Neural progenitor cell (in vitro differentiated cells): Measurements from ENCODE around the gene BLOC1S1. TPM values are rescaled to one million over a fixed set of nuclear protein-coding genes. Genes with fewer than 3 reads are reported as not detected.

Source experiments
- DNase-seq: peaks from one replicate; pipeline ENCODE4 v3.0.0-alpha.2; 2016; ENCODE audit warnings: low spot score
- H2AFZ ChIP-seq: fragments of 200-600 bp; sonication (generic); replicated peaks from 2 replicates; pipeline ENCODE4 v1.6.1; 2016; ENCODE audit warnings: antibody characterized with exemption
- H3F3A ChIP-seq: fragments of 200-600 bp; sonication (generic); 2 replicates; pipeline ENCODE4 v1.6.1; 2016; ENCODE audit warnings: antibody characterized with exemption, low read depth
- H3K27ac ChIP-seq: fragments of 200-600 bp; sonication (generic); 2 replicates; pipeline ENCODE4 v1.5.1; 2016; ENCODE audit warnings: mild to moderate bottlenecking
- H3K27me3 ChIP-seq: fragments of 200-600 bp; sonication (generic); 2 replicates; pipeline ENCODE4 v1.6.1; 2016; ENCODE audit warnings: mild to moderate bottlenecking, moderate library complexity
- H3K36me3 ChIP-seq: fragments of 200-600 bp; sonication (generic); 2 replicates; pipeline ENCODE4 v1.5.1; 2016
- H3K4me1 ChIP-seq: fragments of 200-600 bp; sonication (generic); 2 replicates; pipeline ENCODE4 v1.6.1; 2016; ENCODE audit warnings: mixed run types
- H3K4me2 ChIP-seq: fragments of 200-600 bp; sonication (generic); 2 replicates; pipeline ENCODE4 v1.6.1; 2016
- H3K4me3 ChIP-seq: fragments of 200-600 bp; sonication (generic); 2 replicates; pipeline ENCODE4 v1.5.1; 2016
- H3K79me2 ChIP-seq: fragments of 200-600 bp; sonication (generic); 2 replicates; pipeline ENCODE4 v1.6.1; 2016; ENCODE audit warnings: low read depth
- H3K9ac ChIP-seq: fragments of 200-600 bp; sonication (generic); 2 replicates; pipeline ENCODE4 v1.6.1; 2016
- H3K9me3 ChIP-seq: fragments of 200-600 bp; sonication (generic); 2 replicates; pipeline ENCODE4 v1.5.1; 2016; ENCODE audit warnings: low read depth
- H4K20me1 ChIP-seq: fragments of 200-600 bp; sonication (generic); 2 replicates; pipeline ENCODE4 v1.6.1; 2016; ENCODE audit warnings: low read depth
- H3K27ac Mint-ChIP-seq: 3 replicates; pipeline ENCODE4 v1.8.0; 2021; ENCODE audit warnings: mixed read lengths
- H3K27me3 Mint-ChIP-seq: 2 replicates; pipeline ENCODE4 v1.8.0; 2022; ENCODE audit warnings: low read depth, mild to moderate bottlenecking, inconsistent platforms, moderate library complexity, mixed read lengths; ENCODE audit not compliant: insufficient read depth
- H3K36me3 Mint-ChIP-seq: 3 replicates; pipeline ENCODE4 v1.8.0; 2021; ENCODE audit warnings: mixed read lengths
- H3K4me1 Mint-ChIP-seq: 3 replicates; pipeline ENCODE4 v1.8.0; 2021; ENCODE audit warnings: mixed read lengths
- H3K4me3 Mint-ChIP-seq: 3 replicates; pipeline ENCODE4 v1.8.0; 2021; ENCODE audit warnings: mild to moderate bottlenecking, moderate library complexity, mixed read lengths
- H3K9me3 Mint-ChIP-seq: 3 replicates; pipeline ENCODE4 v1.8.0; 2020; ENCODE audit warnings: mixed read lengths
- EZH2 ChIP-seq: fragments of 200-600 bp; sonication (generic); IDR thresholded peaks from 2 replicates; pipeline ENCODE4 v1.6.1; 2017; ENCODE audit warnings: antibody characterized with exemption, mild to moderate bottlenecking, moderate library complexity
- EZH2phosphoT487 ChIP-seq: fragments of 200-600 bp; sonication (generic); IDR thresholded peaks from 2 replicates; pipeline ENCODE4 v1.6.1; 2017; ENCODE audit warnings: antibody characterized with exemption
- total RNA-seq: library from RNA; depleted of rRNA; stranded (reverse); fragments of >200 nt; gene quantifications from 2 replicates; pipeline ENCODE4 v1.2.3, GENCODE V29; 2015; ENCODE audit warnings: low replicate concordance
- TF ChIP-seq, protein P1 (sequence below): fragments of 200-600 bp; sonication (generic); IDR thresholded peaks from 2 replicates; pipeline ENCODE4 v1.5.1; 2017; ENCODE audit warnings: antibody characterized with exemption, mild to moderate bottlenecking

The BLOC1S1 gene
- total RNA-seq, 1 donor from 2014 or later = 48.1 TPM

- no peaks in the 10 kb centered on the region for H3K27me3 ChIP-seq
- TF ChIP-seq EZH2 = no peak
- TF ChIP-seq, protein P1, sequence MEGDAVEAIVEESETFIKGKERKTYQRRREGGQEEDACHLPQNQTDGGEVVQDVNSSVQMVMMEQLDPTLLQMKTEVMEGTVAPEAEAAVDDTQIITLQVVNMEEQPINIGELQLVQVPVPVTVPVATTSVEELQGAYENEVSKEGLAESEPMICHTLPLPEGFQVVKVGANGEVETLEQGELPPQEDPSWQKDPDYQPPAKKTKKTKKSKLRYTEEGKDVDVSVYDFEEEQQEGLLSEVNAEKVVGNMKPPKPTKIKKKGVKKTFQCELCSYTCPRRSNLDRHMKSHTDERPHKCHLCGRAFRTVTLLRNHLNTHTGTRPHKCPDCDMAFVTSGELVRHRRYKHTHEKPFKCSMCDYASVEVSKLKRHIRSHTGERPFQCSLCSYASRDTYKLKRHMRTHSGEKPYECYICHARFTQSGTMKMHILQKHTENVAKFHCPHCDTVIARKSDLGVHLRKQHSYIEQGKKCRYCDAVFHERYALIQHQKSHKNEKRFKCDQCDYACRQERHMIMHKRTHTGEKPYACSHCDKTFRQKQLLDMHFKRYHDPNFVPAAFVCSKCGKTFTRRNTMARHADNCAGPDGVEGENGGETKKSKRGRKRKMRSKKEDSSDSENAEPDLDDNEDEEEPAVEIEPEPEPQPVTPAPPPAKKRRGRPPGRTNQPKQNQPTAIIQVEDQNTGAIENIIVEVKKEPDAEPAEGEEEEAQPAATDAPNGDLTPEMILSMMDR = no peak
- no peak for TF ChIP-seq EZH2phosphoT487
Observed at GRCh38 chr12:55673638-55674037, 42.2 kb upstream of the BLOC1S1 start.

DNA sequence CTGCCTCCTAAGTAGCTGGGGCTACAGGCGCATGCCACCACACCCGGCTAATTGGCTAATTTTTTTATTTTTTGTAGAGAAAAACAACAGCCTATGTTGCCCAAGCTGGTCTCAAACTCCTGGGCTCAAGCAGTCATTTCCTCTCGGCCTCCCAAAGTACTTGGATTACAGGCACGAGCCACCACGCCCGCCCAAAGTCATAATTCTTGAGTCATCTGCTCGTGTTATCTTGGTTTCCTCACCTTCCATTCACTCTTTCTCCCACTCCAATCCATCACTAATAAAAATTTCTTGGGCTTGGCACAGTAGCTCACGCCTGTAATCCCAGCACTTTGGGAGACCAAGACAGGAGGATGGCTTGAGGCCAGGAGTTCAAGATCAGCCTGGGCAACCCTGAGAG lies 40.2 kb upstream of the BLOC1S1 start:
- Mint-ChIP-seq H3K9me3 (no peaks in the 10 kb centered on the region), H3K27me3 (no peaks in the 10 kb centered on the region), H3K27ac (peak overlapping the region; percentile 84), H3K4me3 (no peak overlapping the region), H3K4me1 (peaks cover 1% of the 10 kb centered on the region), H3K36me3 (no peaks in the 10 kb centered on the region)
- Histone ChIP-seq H4K20me1 (no peaks in the 10 kb centered on the region), H3K4me2 (no peak overlapping the region), H3K4me3 (no peak overlapping the region), H3K9ac (no peak overlapping the region), H3K4me1 (no peaks in the 10 kb centered on the region), H2AFZ (no peak overlapping the region), H3K27me3 (no peaks in the 10 kb centered on the region), H3K27ac (no peak overlapping the region), H3K36me3 (no peaks in the 10 kb centered on the region), H3F3A (no peaks in the 10 kb centered on the region), H3K9me3 (no peaks in the 10 kb centered on the region), H3K79me2 (no peaks in the 10 kb centered on the region)
- no peak for TF ChIP-seq EZH2phosphoT487
- TF ChIP-seq, protein P1 = no peak
- no peak for TF ChIP-seq EZH2
- DNase-seq = no peak

More at GRCh38 chr12:55673638-55674037, 42.2 kb upstream of the BLOC1S1 start:
- Histone ChIP-seq H3K4me1 (no peaks in the 10 kb centered on the region), H3K4me2 (no peak overlapping the region), H2AFZ (no peak overlapping the region), H3K36me3 (no peaks in the 10 kb centered on the region), H4K20me1 (no peaks in the 10 kb centered on the region), H3K9me3 (no peaks in the 10 kb centered on the region), H3K79me2 (no peaks in the 10 kb centered on the region), H3K4me3 (no peak overlapping the region), H3F3A (no peaks in the 10 kb centered on the region), H3K27ac (no peak overlapping the region), H3K9ac (no peak overlapping the region)
- no peak for DNase-seq
- Mint-ChIP-seq H3K27ac (no peak overlapping the region), H3K27me3 (no peaks in the 10 kb centered on the region), H3K4me1 (no peaks in the 10 kb centered on the region), H3K36me3 (no peaks in the 10 kb centered on the region), H3K9me3 (no peaks in the 10 kb centered on the region), H3K4me3 (no peak overlapping the region)

GRCh38 chr12:55676707-55677106 lies 39.1 kb upstream of the BLOC1S1 start:
- no peak overlapping the region for H2AFZ ChIP-seq
- H3K27me3 ChIP-seq = no peaks in the 10 kb centered on the region
- Mint-ChIP-seq H3K4me3 (no peak overlapping the region), H3K27ac (no peak overlapping the region), H3K36me3 (no peaks in the 10 kb centered on the region), H3K9me3 (no peaks in the 10 kb centered on the region), H3K27me3 (no peaks in the 10 kb centered on the region), H3K4me1 (peaks cover 11% of the 10 kb centered on the region)
- H3K4me2 ChIP-seq = no peak overlapping the region
- TF ChIP-seq, protein P1 = no peak
- no peak for TF ChIP-seq EZH2
- TF ChIP-seq EZH2phosphoT487 = no peak
- H3K79me2 ChIP-seq = no peaks in the 10 kb centered on the region
- H3F3A ChIP-seq = peaks cover 2% of the 10 kb centered on the region
- H3K27ac ChIP-seq = no peak overlapping the region
- no peak overlapping the region for H3K9ac ChIP-seq
- no peaks in the 10 kb centered on the region for H4K20me1 ChIP-seq
- H3K9me3 ChIP-seq = no peaks in the 10 kb centered on the region
- H3K4me3 ChIP-seq = no peak overlapping the region
- H3K4me1 ChIP-seq = peaks cover 4% of the 10 kb centered on the region
- DNase-seq = no peak
- no peaks in the 10 kb centered on the region for H3K36me3 ChIP-seq
